Natural killer cell treated with Interleukin-12 subunit alpha and Interleukin-12 subunit beta and Interleukin-15 and Interleukin-18, amount 100 ng/mL, for 72 hours (primary cell): Measurements from ENCODE around the gene LILRA2. TPM values are rescaled to one million over a fixed set of nuclear protein-coding genes. Genes with fewer than 3 reads are reported as not detected.
"Not testable (repeated sequence)": the region's sequence is repeated elsewhere in the genome, so short reads cannot be mapped to it uniquely, and the experiment has no call there.

Experiments
- ATAC-seq, 2 donors: fragments of 150-1000 bp; cut with Tn5 transposase in 1 of 2; sonication (Bioruptor Pico), chemical (Tn5 transposase) in 1 of 2; 2 replicates each; pipeline ENCODE4 v1.10.0; 2021
- DNase-seq: peaks from one replicate; pipeline ENCODE4 v3.0.0; 2022; ENCODE audit warnings: low spot score
- H3K27ac Mint-ChIP-seq, 2 donors: 1 replicate in 1 of 2; 2 replicates in 1 of 2; pipeline ENCODE4 v1.8.0; 2022; ENCODE audit warnings: mixed read lengths in 2 of 2, mild to moderate bottlenecking in 1 of 2, moderate library complexity in 1 of 2
- H3K27me3 Mint-ChIP-seq, 2 donors: 1 replicate in 1 of 2; 2 replicates in 1 of 2; pipeline ENCODE4 v1.8.0; 2022; ENCODE audit warnings: mixed read lengths in 2 of 2
- H3K36me3 Mint-ChIP-seq: one replicate; pipeline ENCODE4 v1.8.0; 2022; ENCODE audit warnings: mixed read lengths
- H3K4me1 Mint-ChIP-seq, 2 donors: 1 replicate in 1 of 2; 2 replicates in 1 of 2; pipeline ENCODE4 v1.8.0; 2022; ENCODE audit warnings: low read depth in 2 of 2, mixed read lengths in 2 of 2, mild to moderate bottlenecking in 1 of 2
- H3K4me3 Mint-ChIP-seq: one replicate; pipeline ENCODE4 v1.8.0; 2022; ENCODE audit warnings: mixed read lengths
- H3K9me3 Mint-ChIP-seq: 2 replicates; pipeline ENCODE4 v1.8.0; 2022; ENCODE audit warnings: mixed read lengths
- total RNA-seq, 2 donors: library from RNA; stranded (reverse); gene quantifications; one replicate each; pipeline ENCODE4 v1.2.3, GENCODE V29; 2022

The LILRA2 gene
- total RNA-seq, 2 donors from 2014 or later: 2.5 TPM; not detected in 1

GRCh38 chr19:54626757-54627156, 53.2 kb downstream of the LILRA2 start:
- Mint-ChIP-seq H3K4me1 (peaks cover 37 to 45% of the 10 kb centered on the region in 2 donors), H3K36me3 (no peaks in the 10 kb centered on the region), H3K9me3 (no peaks in the 10 kb centered on the region), H3K4me3 (peak overlapping the region; percentile 47), H3K27me3 (peaks cover 0 to 9% of the 10 kb centered on the region in 2 donors), H3K27ac (peak overlapping the region; percentile 58 to 75)
- DNase-seq: no peak
- ATAC-seq: no peak

GRCh38 chr19:54627912-54628311, 54.3 kb downstream of the LILRA2 start:
- not testable (repeated sequence) for H3K4me3 Mint-ChIP-seq, DNase-seq, ATAC-seq, H3K27me3 Mint-ChIP-seq, H3K27ac Mint-ChIP-seq, H3K36me3 Mint-ChIP-seq, H3K9me3 Mint-ChIP-seq
- H3K4me1 Mint-ChIP-seq: peaks cover 29 to 34% of the 10 kb centered on the region in 2 donors

- H3K27me3 Mint-ChIP-seq, DNase-seq, ATAC-seq, H3K9me3 Mint-ChIP-seq, H3K36me3 Mint-ChIP-seq: not testable (repeated sequence)
- Mint-ChIP-seq H3K27ac (peak within 1 kb of the TSS; percentile 19 to 58), H3K4me1 (peaks cover 21 to 24% of the 10 kb centered on the region in 2 donors), H3K4me3 (peak within 1 kb of the TSS; percentile 59)
Observed at GRCh38 chr19:54630262-54630661, 56.7 kb downstream of the LILRA2 start, which contains the start of gene LILRB1. TSS of gene LILRB1 (plus strand) at chr19:54630484. CDS start at chr19:54631074, 590 bp downstream.

- H3K9me3 Mint-ChIP-seq: no peaks in the 10 kb centered on the region
- no peaks in the 10 kb centered on the region for H3K36me3 Mint-ChIP-seq
- ATAC-seq (peak; percentile 24 to 52), DNase-seq (no peak)
- H3K4me1 Mint-ChIP-seq: peaks cover 18 to 19% of the 10 kb centered on the region in 2 donors
- H3K27ac Mint-ChIP-seq: peak overlapping the region; percentile 19 to 58
- peak overlapping the region; percentile 59 for H3K4me3 Mint-ChIP-seq
- H3K27me3 Mint-ChIP-seq: peaks cover 0 to 10% of the 10 kb centered on the region in 2 donors
Observed at GRCh38 chr19:54630782-54631181, 57.2 kb downstream of the LILRA2 start.

GRCh38 chr19:54631489-54632337, 58.1 kb downstream of the LILRA2 start:
- H3K9me3 Mint-ChIP-seq, H3K4me3 Mint-ChIP-seq, H3K36me3 Mint-ChIP-seq, DNase-seq: not testable (repeated sequence)
- Mint-ChIP-seq H3K27ac (peak overlapping the region in 1 of 2 donors; percentile 19), H3K27me3 (peaks cover 0 to 13% of the 10 kb centered on the region in 2 donors), H3K4me1 (peaks cover 11 to 12% of the 10 kb centered on the region in 2 donors)
- ATAC-seq: peak; percentile 11 to 28

GRCh38 chr19:54632517-54632916, 58.9 kb downstream of the LILRA2 start:
- Mint-ChIP-seq H3K4me1 (peaks cover 11 to 12% of the 10 kb centered on the region in 2 donors), H3K27me3 (peaks cover 0 to 17% of the 10 kb centered on the region in 2 donors)
- not testable (repeated sequence) for ATAC-seq, H3K4me3 Mint-ChIP-seq, H3K27ac Mint-ChIP-seq, H3K36me3 Mint-ChIP-seq, H3K9me3 Mint-ChIP-seq, DNase-seq

- DNase-seq (no peak), ATAC-seq (no peak)
- H3K9me3 Mint-ChIP-seq: no peaks in the 10 kb centered on the region
- no peaks in the 10 kb centered on the region for H3K36me3 Mint-ChIP-seq
- no peak overlapping the region for H3K27ac Mint-ChIP-seq
- H3K27me3 Mint-ChIP-seq: peaks cover 0 to 19% of the 10 kb centered on the region in 2 donors
- no peak overlapping the region for H3K4me3 Mint-ChIP-seq
- H3K4me1 Mint-ChIP-seq: peaks cover 11 to 12% of the 10 kb centered on the region in 2 donors
Observed at GRCh38 chr19:54633401-54633800, 59.8 kb downstream of the LILRA2 start.

- not testable (repeated sequence) for H3K36me3 Mint-ChIP-seq, DNase-seq, H3K27ac Mint-ChIP-seq, H3K4me3 Mint-ChIP-seq, H3K9me3 Mint-ChIP-seq, ATAC-seq, H3K4me1 Mint-ChIP-seq
- H3K27me3 Mint-ChIP-seq: peaks cover 15 to 25% of the 10 kb centered on the region in 2 donors
Observed at GRCh38 chr19:54636081-54636480, 62.5 kb downstream of the LILRA2 start.

- Mint-ChIP-seq H3K36me3 (no peaks in the 10 kb centered on the region), H3K4me1 (peaks cover 3 to 4% of the 10 kb centered on the region in 2 donors)
- ATAC-seq: no peak
Observed at GRCh38 chr19:54638683-54639082, 65.1 kb downstream of the LILRA2 start.

More at GRCh38 chr19:54638683-54639082, 65.1 kb downstream of the LILRA2 start:
- H3K9me3 Mint-ChIP-seq: no peaks in the 10 kb centered on the region
- peaks cover 17 to 33% of the 10 kb centered on the region in 2 donors for H3K27me3 Mint-ChIP-seq
- no peak overlapping the region for H3K4me3 Mint-ChIP-seq
- H3K27ac Mint-ChIP-seq: no peak overlapping the region
- no peak for DNase-seq

Other genes with a start within 250 kb of the LILRA2 start
- gene LILRA4, start 234.6 kb upstream of the LILRA2 start, total RNA-seq: not detected
- gene LAIR1, start 208.9 kb upstream of the LILRA2 start, total RNA-seq: 10 to 100 TPM; 40.5 to 60.2 TPM
- gene TTYH1, start 158.3 kb upstream of the LILRA2 start, total RNA-seq: under 1 TPM; 0.31 to 0.73 TPM
- gene LENG8, start 124.6 kb upstream of the LILRA2 start, total RNA-seq: 100 to 1,000 TPM; 205 to 292 TPM
- 1 to 10 TPM; 6.0 to 9.9 TPM for gene LENG9, start 110.0 kb upstream of the LILRA2 start, total RNA-seq
- gene CDC42EP5, start 100.5 kb upstream of the LILRA2 start, total RNA-seq: not detected
- gene LAIR2, start 71.0 kb upstream of the LILRA2 start, total RNA-seq: 10 to 100 TPM; 18.4 to 48.0 TPM
- under 1 TPM in 1 of 2 donors, not detected in 1; 0.31 TPM for gene LILRA1, start 19.8 kb downstream of the LILRA2 start, total RNA-seq
- 10 to 100 TPM; 17.2 to 22.7 TPM for gene LILRB1, start 56.7 kb downstream of the LILRA2 start, total RNA-seq
- not detected for gene LILRB4, start 89.2 kb downstream of the LILRA2 start, total RNA-seq
- under 1 TPM in 1 of 2 donors, not detected in 1; 0.33 TPM for gene KIR3DL3, start 150.7 kb downstream of the LILRA2 start, total RNA-seq
- 10 to 100 TPM; 11.7 to 14.6 TPM for gene KIR2DL3, start 164.7 kb downstream of the LILRA2 start, total RNA-seq
- gene KIR2DL1, start 196.0 kb downstream of the LILRA2 start, total RNA-seq: 10 to 100 TPM; 11.4 to 19.5 TPM
- gene KIR2DL4, start 229.8 kb downstream of the LILRA2 start, total RNA-seq: 1 to 10 TPM; 4.2 to 6.6 TPM
- 10 to 100 TPM; 27.4 to 31.2 TPM for gene KIR3DL1, start 242.7 kb downstream of the LILRA2 start, total RNA-seq